A549 treated with AZD9567 at 1 μM for 4 hours (cell line): Measurements from ENCODE around the gene TFRC. TPM values are rescaled to one million over a fixed set of nuclear protein-coding genes. Genes with fewer than 3 reads are reported as not detected.

Experiments used
- total RNA-seq: library from RNA; stranded (reverse); fragments of 200-300 nt; extraction: Qiagen RNA extraction; gene quantifications from 5 replicates; pipeline ENCODE4 v1.2.3, GENCODE V29; 2022; ENCODE audit not compliant: insufficient read depth

Gene TFRC
- 86.3 to 98.5 TPM (median 92.4 TPM) in 5 replicates for total RNA-seq

DNA sequence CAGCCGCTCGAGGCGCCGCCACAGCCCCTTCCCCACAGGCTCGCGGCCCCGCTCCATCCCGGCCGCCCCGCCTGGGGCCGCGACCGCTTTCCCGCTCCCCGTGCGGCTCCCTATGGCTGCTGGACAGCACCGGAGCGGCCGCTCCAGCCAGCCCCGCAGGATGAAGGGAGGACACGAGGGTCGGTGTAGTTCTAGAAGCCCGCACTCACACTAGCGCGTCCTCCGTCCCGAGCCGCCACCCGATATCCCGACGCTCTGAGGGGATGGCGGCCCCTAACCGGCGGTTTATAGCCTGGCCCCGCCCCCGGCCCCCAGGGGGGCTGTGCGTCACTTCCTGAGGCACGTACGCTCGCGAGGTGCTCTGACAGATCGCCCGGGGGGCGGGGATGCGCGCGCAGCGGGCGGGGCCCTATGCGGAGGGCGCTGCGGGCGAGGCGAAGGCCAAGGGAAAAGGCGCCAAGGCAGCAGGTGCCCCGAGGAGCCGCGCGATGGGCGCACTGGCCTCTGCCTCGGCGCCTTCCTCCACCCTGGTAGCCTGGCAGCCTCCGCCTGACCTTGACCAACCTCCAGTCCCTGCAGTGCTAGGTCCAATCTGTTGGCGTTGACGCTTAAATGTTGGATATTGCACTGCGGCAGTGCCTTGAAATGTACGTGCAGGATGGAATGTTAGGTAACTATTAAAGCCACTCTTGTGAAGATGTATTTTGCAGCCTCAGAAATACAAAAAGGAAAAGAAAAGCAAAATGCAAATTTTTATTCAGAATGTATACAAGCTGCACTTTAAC, at the start of gene TFRC:
TSS of gene TFRC (minus strand) at position 257 of the 785 bp plus-strand sequence. CDS start 4,991 bp downstream, outside the sequence.

Other genes starting within 250 kb of the TFRC start
- gene TNK2, start 173.5 kb downstream of the TFRC start, total RNA-seq = 22.0 to 30.8 TPM (median 23.8 TPM) in 5 replicates
- 0.11 to 0.34 TPM (median 0.21 TPM) in 4 of 5 replicates, not detected in the other for gene ZDHHC19, start 129.3 kb upstream of the TFRC start, total RNA-seq
- not detected in 5 replicates for gene SLC51A, start 134.4 kb upstream of the TFRC start, total RNA-seq
- gene PCYT1A, start 205.6 kb upstream of the TFRC start, total RNA-seq = 29.5 to 48.7 TPM (median 35.0 TPM) in 5 replicates
- 7.8 to 26.2 TPM (median 25.6 TPM) in 5 replicates for gene DYNLT2B, start 236.2 kb upstream of the TFRC start, total RNA-seq